Umbilical cord (tissue), 2 donors: Measurements from ENCODE around the gene EN2. TPM values are rescaled to one million over a fixed set of nuclear protein-coding genes. Genes with fewer than 3 reads are reported as not detected.

Experiments
- DNase-seq: peaks from one replicate; pipeline ENCODE4 v3.0.0-alpha.2; 2015; ENCODE audit warnings: low spot score
- total RNA-seq: library from RNA; depleted of rRNA; stranded (reverse); fragments of >200 nt; gene quantifications from one replicate; pipeline ENCODE4 v1.2.3, GENCODE V29; 2014; ENCODE audit warnings: low replicate concordance; ENCODE audit not compliant: insufficient read depth

Gene EN2
- total RNA-seq, 1 donor from 2014 or later = 2.6 TPM

GRCh38 chr7:155450558-155450969 lies 7.4 kb upstream of the EN2 start:
- DNase-seq = no peak

DNA sequence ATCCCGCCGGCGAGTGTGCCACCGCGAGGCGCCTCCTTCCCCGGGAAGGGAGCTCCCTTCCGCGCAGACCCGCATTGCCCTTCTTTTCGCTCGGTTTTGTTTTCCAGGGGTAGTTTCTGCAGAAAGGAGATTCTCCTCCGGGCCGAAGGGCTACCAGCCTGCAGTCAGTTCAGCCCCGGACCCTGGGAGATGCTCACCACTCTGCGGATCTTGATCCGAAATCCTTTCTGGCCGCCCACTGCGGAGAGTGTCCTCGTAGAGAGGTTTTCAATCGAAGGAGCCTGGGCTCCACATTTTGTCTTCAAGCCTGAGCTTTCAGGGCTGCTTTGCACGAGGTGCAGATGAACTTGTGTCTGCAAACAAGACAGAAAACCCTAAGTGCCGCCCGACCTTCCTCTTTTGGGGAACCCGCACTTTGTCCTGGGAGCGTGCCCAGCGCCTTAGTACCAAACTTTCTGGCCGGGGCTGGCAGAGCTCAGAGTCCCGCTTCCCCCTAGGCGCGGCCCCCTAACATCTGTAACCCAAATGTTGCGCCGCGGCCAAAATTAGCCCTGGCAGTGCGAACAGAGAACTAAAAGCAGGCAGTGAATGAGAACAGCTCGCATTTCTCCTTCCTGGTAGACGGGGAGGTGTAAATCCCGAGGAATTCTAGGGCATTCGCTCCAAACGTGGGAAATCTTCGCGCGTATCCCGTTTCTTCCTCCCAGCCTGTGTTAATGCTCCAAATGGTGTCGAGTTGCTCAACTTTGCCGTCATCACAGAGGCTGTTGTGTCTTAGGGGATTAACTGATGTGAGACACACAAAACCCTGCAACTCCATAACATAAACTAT lies 6.7 kb upstream of the EN2 start:
- DNase-seq = no peak

DNA sequence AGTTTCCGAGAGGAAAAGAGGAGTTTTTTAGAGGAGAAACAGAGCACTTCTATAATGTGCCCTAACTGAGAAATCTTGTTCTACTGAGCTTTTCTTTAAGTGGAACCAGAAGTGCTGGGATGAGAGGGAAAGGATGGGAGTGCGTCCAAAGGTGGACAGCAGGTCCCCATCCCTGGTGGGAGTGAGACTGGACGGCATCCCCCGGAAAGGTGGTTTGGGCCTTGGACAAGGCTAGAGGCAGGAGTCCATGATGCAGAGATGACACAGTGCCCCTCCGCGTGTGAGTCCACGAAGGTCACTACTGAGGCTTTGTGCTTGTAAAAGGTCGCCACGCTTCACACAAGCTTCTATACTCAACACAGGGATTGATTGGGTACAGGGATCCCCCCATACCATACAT lies 6.1 kb upstream of the EN2 start:
- no peak for DNase-seq

DNA sequence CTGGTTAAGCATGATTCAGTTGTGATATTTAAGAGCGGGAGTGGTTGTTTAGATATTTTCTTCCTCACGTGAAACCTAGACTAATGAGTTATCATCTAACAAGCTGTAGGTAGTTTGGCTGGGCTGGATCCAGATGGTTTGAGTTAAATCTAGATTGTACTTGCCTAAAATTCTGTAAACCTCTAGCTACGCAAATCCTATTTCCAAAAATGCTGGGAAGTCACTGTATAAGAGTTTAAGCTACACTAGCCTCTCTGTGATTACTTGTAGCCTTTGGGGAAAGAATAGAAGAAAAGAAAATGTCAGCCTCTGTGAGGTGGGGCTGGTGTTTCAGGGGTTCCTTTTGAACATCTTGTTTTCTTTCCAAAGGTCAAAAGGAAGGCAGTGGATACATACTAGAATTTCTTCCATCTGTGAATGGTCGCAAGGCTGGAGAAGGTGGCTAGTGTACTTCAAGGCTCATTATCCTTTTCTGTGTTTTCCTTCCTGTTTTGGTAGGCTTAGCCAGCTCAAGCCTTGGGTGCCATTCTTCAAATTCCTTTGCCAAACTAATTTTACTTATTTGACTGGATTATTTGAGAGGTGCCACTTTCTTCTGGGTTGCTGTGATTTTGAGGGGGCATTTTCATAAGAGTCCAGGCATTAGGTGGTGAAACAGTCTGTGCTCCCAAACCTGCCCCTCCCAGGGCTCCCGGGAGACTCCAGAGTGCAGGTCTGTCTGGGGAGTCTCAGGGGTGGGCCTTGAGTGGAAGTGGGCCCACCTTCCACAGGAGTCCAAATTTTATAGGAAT lies 5.2 kb upstream of the EN2 start:
- no peak for DNase-seq

- DNase-seq = no peak
These were observed 4.4 kb upstream of the EN2 start for GRCh38 chr7:155453296-155454182.

- DNase-seq = no peak
These were observed 3.5 kb upstream of the EN2 start for GRCh38 chr7:155454183-155455112.

- no peak for DNase-seq
These were observed 2.7 kb upstream of the EN2 start for GRCh38 chr7:155455132-155455693.

GRCh38 chr7:155455776-155456737 lies 1.9 kb upstream of the EN2 start:
- no peak for DNase-seq

DNA sequence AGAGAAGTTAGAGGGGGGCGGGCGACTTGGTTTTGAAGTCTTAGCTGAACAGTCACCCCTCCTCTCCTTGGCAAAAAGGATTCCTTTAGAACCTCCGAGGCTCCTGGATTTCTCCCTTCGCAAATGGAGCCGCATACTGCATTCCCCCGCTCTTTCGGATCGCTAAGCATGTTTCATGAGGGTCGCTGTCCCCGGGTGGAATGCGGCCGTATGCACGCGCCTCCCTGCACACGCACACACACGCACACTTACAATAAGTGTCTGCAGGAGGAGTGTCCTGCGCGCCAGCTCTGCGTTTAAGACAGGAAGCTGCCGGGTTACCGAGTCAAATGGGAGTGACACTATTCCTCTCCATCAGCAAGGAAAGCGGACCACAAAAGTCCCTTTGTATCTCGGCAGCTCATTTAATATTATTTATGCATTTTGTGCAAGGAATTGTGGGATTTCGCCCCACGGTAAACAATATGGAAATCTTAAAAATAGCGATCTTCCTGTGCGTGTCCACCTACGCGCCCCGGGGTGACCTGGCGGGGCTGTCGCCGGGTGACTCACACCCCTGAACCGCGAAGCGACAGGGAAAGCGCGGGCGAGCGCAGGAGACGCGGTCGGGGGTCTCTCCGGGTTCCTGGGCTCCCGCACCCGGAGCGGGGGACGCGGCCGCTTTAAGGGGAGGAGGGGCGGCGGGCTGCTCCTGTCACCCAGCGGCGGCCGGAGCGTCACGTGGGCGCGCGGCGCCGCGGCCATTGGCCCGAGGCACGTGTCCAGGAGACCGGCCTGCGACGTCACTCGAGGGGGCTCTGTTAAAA lies 988 bp upstream of the EN2 start:
- DNase-seq = peak; percentile 55

DNA sequence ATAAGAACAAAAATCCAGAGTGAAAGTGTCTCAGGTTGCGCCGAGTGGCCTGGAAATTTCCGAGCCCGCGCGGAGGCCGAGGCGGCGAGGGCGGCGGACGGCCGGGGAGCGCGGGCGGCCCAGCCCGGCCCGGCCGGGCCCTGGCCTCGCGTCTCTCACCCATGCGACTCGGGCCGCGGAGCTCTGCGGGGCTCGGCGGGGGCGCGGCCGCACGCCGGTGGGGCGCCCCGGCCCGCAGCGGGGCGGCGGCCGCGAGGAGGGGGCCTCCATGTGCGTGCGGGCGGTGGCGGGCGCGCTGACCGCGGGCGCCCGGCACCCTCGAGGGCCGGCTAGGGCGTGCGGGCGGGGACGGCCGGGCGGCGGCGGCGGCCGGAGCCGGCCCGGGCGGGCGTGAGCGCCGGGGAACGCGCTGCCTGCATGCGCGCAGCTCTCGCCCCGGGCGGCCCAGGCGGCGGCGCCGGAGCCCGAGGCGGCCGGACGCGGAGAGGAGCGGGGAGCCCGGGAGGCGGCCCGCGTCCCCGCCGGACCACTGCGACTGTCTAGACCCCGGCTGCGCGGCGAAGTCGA lies 302 bp upstream of the EN2 start:
- no peak for DNase-seq

DNA sequence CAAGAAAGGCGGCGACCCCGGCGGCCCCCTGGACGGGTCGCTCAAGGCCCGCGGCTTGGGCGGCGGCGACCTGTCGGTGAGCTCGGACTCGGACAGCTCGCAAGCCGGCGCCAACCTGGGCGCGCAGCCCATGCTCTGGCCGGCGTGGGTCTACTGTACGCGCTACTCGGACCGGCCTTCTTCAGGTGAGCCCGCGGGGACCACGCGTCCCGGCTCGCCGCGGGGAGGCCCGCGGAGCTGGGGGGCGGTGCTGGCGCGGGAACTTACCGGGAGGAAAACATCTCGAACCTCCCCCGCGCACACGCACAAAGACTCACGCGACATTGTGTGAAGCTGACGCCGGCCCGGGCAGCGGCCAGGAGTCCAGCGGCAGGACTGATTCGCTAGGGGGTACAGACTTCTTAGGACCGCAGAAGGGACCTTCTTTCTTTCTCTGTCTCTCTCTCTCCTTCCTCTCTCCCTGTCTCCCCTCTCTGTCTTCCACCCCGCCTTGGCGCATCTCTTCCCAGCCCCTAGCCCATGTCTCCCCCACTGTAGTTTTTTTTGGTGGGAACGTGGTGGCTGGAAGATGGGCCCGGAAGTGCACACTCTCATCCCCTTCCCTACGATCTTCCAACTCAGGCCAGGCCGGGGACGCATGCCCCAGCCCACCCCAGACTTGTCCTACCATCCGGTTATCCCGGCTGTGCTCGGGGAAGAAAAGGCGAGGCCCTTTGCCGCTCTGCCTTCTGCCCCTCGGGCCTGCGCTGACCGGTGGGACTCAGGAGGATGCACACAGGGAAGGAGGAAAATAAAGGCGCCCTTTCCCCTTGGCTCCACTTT lies 1.2 kb downstream of the EN2 start:
- no peak for DNase-seq

DNA sequence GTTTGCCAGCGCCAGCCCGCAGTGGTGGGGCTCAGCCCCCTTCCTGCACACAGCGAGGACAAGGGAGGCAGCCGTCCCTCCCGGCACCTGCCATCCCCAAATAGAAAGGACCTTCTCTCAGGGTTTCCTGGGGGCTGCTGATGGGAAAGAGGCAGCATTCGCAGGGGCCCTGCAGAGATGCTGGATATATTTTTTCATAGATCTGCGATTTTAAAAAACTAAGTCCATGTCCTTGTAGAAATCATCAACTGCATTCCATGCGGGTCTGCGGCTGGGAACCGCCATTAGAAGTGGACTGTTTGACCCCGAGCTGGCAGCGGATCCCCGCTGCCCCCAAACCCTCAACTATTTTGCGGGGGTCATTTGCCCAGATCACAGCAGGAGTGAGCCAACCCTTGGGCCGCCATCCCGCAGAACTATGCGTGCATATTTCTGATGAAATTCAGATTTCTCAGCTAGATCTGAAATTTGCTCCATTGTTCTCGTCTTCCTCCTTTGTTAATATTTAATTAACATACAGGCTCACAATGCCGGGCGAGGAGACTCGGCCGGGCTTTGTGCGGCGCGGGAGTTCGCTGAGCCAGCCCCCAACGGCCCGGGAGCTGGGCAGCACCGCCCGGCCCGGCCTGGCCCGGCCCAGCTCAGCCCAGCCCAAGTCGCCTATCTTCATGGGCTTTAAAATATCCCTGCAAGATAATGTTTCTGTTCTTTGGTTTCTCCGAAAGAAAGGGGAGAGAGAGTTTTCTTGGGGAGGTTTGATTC lies 2.0 kb downstream of the EN2 start:
- no peak for DNase-seq

DNA sequence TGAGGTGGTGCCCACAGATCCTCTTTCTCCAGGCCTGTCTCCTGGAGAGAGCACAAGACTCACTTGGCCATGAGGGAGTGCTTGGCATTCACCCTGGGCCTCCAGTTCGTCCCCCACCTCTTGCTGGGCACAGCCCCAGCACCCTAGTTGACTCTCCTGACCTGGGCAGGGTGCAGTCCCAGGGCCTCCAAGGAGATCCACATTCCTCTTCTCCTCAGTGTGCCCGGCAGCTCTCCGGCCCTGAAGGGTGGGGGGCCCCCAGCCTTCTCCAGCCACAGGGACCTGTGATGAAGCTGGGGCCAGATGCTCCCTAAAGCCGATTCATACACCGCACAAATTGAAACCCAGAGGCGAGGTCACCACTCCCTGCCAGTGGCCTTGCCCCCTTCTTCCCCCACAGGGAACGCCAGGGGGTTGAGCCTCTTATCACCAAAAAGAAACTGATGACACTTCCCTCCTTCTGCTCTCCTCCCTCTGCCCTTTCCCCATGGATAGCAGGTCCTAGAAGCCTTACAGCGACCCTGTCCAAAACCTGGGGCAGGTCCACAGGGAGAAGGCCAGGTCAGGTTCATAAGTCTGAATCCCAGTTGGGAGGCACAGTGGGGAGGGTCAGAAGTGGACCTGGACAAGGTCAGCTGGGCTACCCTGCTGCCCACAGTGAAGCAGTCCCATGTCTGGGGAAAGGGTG lies 3.1 kb downstream of the EN2 start:
- no peak for DNase-seq

- DNase-seq = no peak
These were observed 3.7 kb downstream of the EN2 start for GRCh38 chr7:155461631-155462030.

DNA sequence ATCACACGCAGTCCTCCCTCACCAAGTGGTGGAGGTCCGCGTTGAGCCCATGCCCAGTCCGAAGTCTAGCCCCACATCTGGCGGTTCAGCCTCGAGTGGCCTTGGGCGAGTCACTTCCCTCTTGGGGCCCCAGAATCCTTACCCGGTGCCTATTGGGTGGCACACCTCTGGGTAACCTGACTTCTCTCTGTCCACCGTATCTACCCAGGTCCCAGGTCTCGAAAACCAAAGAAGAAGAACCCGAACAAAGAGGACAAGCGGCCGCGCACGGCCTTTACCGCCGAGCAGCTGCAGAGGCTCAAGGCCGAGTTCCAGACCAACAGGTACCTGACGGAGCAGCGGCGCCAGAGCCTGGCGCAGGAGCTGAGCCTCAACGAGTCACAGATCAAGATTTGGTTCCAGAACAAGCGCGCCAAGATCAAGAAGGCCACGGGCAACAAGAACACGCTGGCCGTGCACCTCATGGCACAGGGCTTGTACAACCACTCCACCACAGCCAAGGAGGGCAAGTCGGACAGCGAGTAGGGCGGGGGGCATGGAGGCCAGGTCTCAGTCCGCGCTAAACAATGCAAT lies 4.3 kb downstream of the EN2 start:
- no peak for DNase-seq
